Smooth muscle cell (in vitro differentiated cells): ENCODE results near the gene LRFN2. TPM values are rescaled to one million over a fixed set of nuclear protein-coding genes. Genes with fewer than 3 reads are reported as not detected.

Experiments
- DNase-seq: peaks from one replicate; lab custom pipeline; 2025; ENCODE audit not compliant: unreplicated experiment; lab: John Stamatoyannopoulos, UW
- H2AFZ ChIP-seq: fragments of 200-600 bp; sonication (generic); 2 replicates; pipeline ENCODE4 v1.6.0; 2016; ENCODE audit warnings: antibody characterized with exemption, low read depth, mild to moderate bottlenecking
- H3F3A ChIP-seq: fragments of 200-600 bp; sonication (generic); 2 replicates; pipeline ENCODE4 v1.6.0; 2017; ENCODE audit warnings: antibody characterized with exemption, low read depth
- H3K27ac ChIP-seq: fragments of 200-600 bp; sonication (generic); 2 replicates; pipeline ENCODE4 v1.5.1; 2016; ENCODE audit warnings: low read depth, mild to moderate bottlenecking
- H3K27me3 ChIP-seq: fragments of 200-600 bp; sonication (generic); 2 replicates; pipeline ENCODE4 v1.6.1; 2016; ENCODE audit warnings: low read depth, mild to moderate bottlenecking
- H3K36me3 ChIP-seq: fragments of 200-600 bp; sonication (generic); 2 replicates; pipeline ENCODE4 v1.5.1; 2016; ENCODE audit warnings: low read depth
- H3K4me1 ChIP-seq: fragments of 200-600 bp; sonication (generic); 2 replicates; pipeline ENCODE4 v1.5.1; 2016; ENCODE audit warnings: low read depth
- H3K4me2 ChIP-seq: fragments of 200-600 bp; sonication (generic); 2 replicates; pipeline ENCODE4 v1.6.0; 2016; ENCODE audit warnings: mild to moderate bottlenecking
- H3K4me3 ChIP-seq: fragments of 200-600 bp; sonication (generic); 2 replicates; pipeline ENCODE4 v1.5.1; 2016; ENCODE audit warnings: mild to moderate bottlenecking
- H3K79me2 ChIP-seq: fragments of 200-600 bp; sonication (generic); 2 replicates; pipeline ENCODE4 v1.6.0; 2016; ENCODE audit warnings: low read depth, mild to moderate bottlenecking
- H3K9ac ChIP-seq: fragments of 200-600 bp; sonication (generic); 2 replicates; pipeline ENCODE4 v1.6.0; 2016; ENCODE audit warnings: low read depth
- H3K9me3 ChIP-seq: fragments of 200-600 bp; sonication (generic); replicated peaks from 2 replicates; pipeline ENCODE4 v1.5.1; 2016; ENCODE audit warnings: low read depth
- H4K20me1 ChIP-seq: fragments of 200-600 bp; sonication (generic); 2 replicates; pipeline ENCODE4 v1.6.0; 2016; ENCODE audit warnings: low read depth
- WGBS: methylation state at CpG from one replicate; pipeline ENCODE4 v1.1.7; 2016; ENCODE audit warnings: low lambda C conversion rate; 5-methylcytosine and 5-hydroxymethylcytosine counted together
- polyA plus RNA-seq: library from polyadenylated mRNA; unstranded; fragments of >200 nt; fragmentation: Nextera tagmentation; extraction: Ambion mirVana; gene quantifications from 2 replicates; pipeline ENCODE4 v1.2.1, GENCODE V29; 2016
- total RNA-seq: library from RNA; depleted of rRNA; stranded (reverse); fragments of >200 nt; gene quantifications from 2 replicates; pipeline ENCODE4 v1.2.3, GENCODE V29; 2014
- TF ChIP-seq, protein P1 (sequence below): fragments of 200-600 bp; sonication (generic); IDR thresholded peaks from 2 replicates; pipeline ENCODE4 v1.5.1; 2017; ENCODE audit warnings: borderline replicate concordance, mild to moderate bottlenecking, antibody characterized with exemption; ENCODE audit not compliant: insufficient read depth, poor library complexity, severe bottlenecking

Gene LRFN2
- total and polyA plus RNA-seq, 2 experiments from 2014 or later = 0.04 to 0.57 TPM

DNA sequence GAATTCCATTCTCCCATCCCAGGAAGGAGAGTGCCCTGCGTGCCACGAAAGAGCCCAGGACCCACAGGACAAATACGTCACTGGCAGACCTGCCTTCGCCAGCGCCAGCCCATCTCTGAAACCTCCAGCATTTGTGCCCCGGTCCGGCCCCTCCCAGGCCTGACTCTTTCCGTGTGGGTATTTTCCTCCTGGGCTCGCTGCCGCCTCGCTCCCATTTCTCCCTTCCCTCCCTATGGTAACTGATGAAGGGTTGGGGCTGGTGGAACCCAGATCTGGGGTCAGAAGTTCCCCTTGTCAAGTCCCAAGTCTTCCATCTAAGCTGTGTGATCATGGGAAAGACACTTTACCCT lies 208.5 kb downstream of the LRFN2 start:
- no peak for DNase-seq
- Histone ChIP-seq H3F3A (no peaks in the 10 kb centered on the region), H3K79me2 (no peaks in the 10 kb centered on the region), H3K36me3 (no peaks in the 10 kb centered on the region), H4K20me1 (no peaks in the 10 kb centered on the region), H3K27ac (no peak overlapping the region), H3K4me1 (no peaks in the 10 kb centered on the region), H3K9me3 (no peaks in the 10 kb centered on the region), H2AFZ (no peak overlapping the region), H3K27me3 (peaks cover under 1% of the 10 kb centered on the region), H3K9ac (no peak overlapping the region), H3K4me2 (no peak overlapping the region), H3K4me3 (no peak overlapping the region)
- TF ChIP-seq, protein P1, sequence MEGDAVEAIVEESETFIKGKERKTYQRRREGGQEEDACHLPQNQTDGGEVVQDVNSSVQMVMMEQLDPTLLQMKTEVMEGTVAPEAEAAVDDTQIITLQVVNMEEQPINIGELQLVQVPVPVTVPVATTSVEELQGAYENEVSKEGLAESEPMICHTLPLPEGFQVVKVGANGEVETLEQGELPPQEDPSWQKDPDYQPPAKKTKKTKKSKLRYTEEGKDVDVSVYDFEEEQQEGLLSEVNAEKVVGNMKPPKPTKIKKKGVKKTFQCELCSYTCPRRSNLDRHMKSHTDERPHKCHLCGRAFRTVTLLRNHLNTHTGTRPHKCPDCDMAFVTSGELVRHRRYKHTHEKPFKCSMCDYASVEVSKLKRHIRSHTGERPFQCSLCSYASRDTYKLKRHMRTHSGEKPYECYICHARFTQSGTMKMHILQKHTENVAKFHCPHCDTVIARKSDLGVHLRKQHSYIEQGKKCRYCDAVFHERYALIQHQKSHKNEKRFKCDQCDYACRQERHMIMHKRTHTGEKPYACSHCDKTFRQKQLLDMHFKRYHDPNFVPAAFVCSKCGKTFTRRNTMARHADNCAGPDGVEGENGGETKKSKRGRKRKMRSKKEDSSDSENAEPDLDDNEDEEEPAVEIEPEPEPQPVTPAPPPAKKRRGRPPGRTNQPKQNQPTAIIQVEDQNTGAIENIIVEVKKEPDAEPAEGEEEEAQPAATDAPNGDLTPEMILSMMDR = no peak
- 96% methylated on average over 11 of the region's 11 CpGs for WGBS

DNA sequence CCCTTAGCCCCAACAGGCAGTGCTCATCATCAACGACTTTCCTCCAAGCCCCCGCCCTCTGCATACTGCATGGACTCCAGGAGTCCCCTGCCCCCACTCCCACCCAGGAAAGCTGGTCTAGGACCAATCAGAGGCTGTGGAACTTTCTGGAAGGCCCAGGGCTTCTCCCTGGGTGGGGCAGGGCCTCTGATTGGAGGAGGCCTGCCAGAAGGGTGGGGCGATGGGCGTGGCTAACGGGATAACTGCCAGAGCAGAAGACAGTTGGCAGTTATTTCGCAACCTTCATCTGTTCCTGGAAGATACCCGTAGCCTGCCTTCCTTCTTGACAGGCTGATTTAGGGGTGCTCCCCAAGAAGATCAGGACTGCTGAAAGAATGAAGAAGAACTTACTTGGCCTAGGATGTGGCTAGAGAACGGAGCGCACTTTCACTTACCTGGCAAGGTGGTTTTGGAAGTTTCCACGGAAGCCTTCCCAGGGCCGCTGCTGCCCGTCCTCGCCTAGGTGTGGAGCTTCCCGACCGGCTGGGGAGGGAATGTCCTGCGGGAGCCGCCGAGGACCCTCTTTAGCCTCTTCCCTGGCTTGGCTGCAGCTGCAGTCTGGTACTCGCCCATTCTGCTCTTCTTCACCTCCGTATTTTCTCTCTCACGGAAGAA lies 209.0 kb downstream of the LRFN2 start:
- Histone ChIP-seq H3K4me3 (no peak overlapping the region), H3K4me1 (no peaks in the 10 kb centered on the region), H3K9me3 (no peaks in the 10 kb centered on the region), H3K36me3 (no peaks in the 10 kb centered on the region), H2AFZ (no peak overlapping the region), H4K20me1 (no peaks in the 10 kb centered on the region), H3K9ac (no peak overlapping the region), H3F3A (no peaks in the 10 kb centered on the region), H3K4me2 (no peak overlapping the region), H3K27ac (no peak overlapping the region), H3K79me2 (no peaks in the 10 kb centered on the region), H3K27me3 (no peaks in the 10 kb centered on the region)
- DNase-seq = no peak
- WGBS = 95% methylated on average over 21 of the region's 21 CpGs
- TF ChIP-seq, protein P1 = no peak

DNA sequence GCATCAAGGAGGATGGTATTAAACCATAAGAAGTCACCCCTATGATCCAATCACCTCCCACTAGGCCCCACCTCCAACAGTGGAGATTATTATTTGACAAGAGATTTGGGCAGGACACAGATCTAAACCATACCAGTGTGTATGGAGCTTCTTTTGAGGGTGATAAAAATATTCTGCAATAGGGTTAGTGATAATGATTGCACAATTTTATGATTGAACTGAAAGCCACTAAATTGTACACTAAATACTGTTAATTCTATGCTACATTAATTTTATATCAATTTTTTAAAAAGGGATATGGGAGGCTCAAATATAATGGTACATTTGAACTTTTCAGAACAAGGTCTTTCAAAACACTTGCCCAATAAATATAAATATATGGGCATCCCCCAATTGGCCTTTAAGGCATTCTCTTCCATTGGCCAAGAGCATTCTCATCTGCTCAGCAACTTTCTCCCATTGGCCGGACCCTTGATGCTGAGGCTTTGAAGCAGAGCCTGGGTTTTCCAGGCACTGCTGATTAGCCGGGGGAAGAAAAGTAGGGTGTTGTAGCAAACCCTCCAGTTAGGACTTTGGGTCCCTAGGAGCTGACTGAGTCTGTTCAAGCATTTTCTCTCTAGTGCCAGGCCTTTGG lies 209.9 kb downstream of the LRFN2 start:
- H3K27me3 ChIP-seq = no peaks in the 10 kb centered on the region
- H3K36me3 ChIP-seq = no peaks in the 10 kb centered on the region
- H3K9me3 ChIP-seq = no peaks in the 10 kb centered on the region
- no peak overlapping the region for H2AFZ ChIP-seq
- no peaks in the 10 kb centered on the region for H3K79me2 ChIP-seq
- H3K4me2 ChIP-seq = no peak overlapping the region
- no peaks in the 10 kb centered on the region for H4K20me1 ChIP-seq
- no peak overlapping the region for H3K27ac ChIP-seq
- H3F3A ChIP-seq = no peaks in the 10 kb centered on the region
- TF ChIP-seq, protein P1 = no peak
- no peak for DNase-seq
- no peaks in the 10 kb centered on the region for H3K4me1 ChIP-seq
- no peak overlapping the region for H3K4me3 ChIP-seq
- no peak overlapping the region for H3K9ac ChIP-seq
- 95% methylated on average over 2 of the region's 2 CpGs for WGBS
